Endothelial cell (in vitro differentiated cells): ENCODE measurements around the gene FXYD6. TPM values are rescaled to one million over a fixed set of nuclear protein-coding genes. Genes with fewer than 3 reads are reported as not detected.

Source experiments
- DNase-seq: peaks from one replicate; pipeline ENCODE4 v3.0.0; 2021; ENCODE audit warnings: low spot score
- H3K27ac Mint-ChIP-seq: one replicate; pipeline ENCODE4 v1.8.0; 2021; ENCODE audit warnings: mixed read lengths, inconsistent platforms; ENCODE audit not compliant: unreplicated experiment
- H3K27me3 Mint-ChIP-seq: one replicate; pipeline ENCODE4 v1.8.0; 2021; ENCODE audit warnings: mild to moderate bottlenecking, moderate library complexity, mixed read lengths, inconsistent platforms; ENCODE audit not compliant: unreplicated experiment
- H3K36me3 Mint-ChIP-seq: one replicate; pipeline ENCODE4 v1.8.0; 2021; ENCODE audit warnings: mild to moderate bottlenecking, low read depth, mixed read lengths, inconsistent platforms; ENCODE audit not compliant: unreplicated experiment
- H3K4me1 Mint-ChIP-seq: one replicate; pipeline ENCODE4 v1.8.0; 2021; ENCODE audit warnings: mild to moderate bottlenecking, mixed read lengths, inconsistent platforms; ENCODE audit not compliant: unreplicated experiment
- H3K4me3 Mint-ChIP-seq: one replicate; pipeline ENCODE4 v1.8.0; 2021; ENCODE audit warnings: mild to moderate bottlenecking, mixed read lengths, inconsistent platforms; ENCODE audit not compliant: unreplicated experiment
- H3K9me3 Mint-ChIP-seq: one replicate; pipeline ENCODE4 v1.8.0; 2021; ENCODE audit warnings: mixed read lengths, inconsistent platforms; ENCODE audit not compliant: unreplicated experiment
- CTCF ChIP-seq: fragments of 200-600 bp; sonication (generic); IDR thresholded peaks from one replicate; pipeline ENCODE4 v1.5.0; 2021; ENCODE audit warnings: antibody characterized with exemption; ENCODE audit not compliant: unreplicated experiment
- total RNA-seq: library from RNA; stranded (reverse); fragmentation: NEBNext Ultra II Directional; extraction: Animal tissue kit (Norgen Biotek cat#: 25700); gene quantifications from one replicate; pipeline ENCODE4 v1.2.1, GENCODE V29; 2021; ENCODE audit not compliant: unreplicated experiment

The FXYD6 gene
- total RNA-seq, 1 donor from 2014 or later: 18.1 TPM

GRCh38 chr11:117829369-117829725 is 47.1 kb downstream of the FXYD6 start:
- Mint-ChIP-seq H3K36me3 (no peaks in the 10 kb centered on the region), H3K4me1 (peaks cover 13% of the 10 kb centered on the region), H3K27ac (no peak overlapping the region), H3K27me3 (peaks cover 11% of the 10 kb centered on the region), H3K4me3 (no peak overlapping the region), H3K9me3 (no peaks in the 10 kb centered on the region)
- no peak for TF ChIP-seq CTCF
- no peak for DNase-seq

DNA sequence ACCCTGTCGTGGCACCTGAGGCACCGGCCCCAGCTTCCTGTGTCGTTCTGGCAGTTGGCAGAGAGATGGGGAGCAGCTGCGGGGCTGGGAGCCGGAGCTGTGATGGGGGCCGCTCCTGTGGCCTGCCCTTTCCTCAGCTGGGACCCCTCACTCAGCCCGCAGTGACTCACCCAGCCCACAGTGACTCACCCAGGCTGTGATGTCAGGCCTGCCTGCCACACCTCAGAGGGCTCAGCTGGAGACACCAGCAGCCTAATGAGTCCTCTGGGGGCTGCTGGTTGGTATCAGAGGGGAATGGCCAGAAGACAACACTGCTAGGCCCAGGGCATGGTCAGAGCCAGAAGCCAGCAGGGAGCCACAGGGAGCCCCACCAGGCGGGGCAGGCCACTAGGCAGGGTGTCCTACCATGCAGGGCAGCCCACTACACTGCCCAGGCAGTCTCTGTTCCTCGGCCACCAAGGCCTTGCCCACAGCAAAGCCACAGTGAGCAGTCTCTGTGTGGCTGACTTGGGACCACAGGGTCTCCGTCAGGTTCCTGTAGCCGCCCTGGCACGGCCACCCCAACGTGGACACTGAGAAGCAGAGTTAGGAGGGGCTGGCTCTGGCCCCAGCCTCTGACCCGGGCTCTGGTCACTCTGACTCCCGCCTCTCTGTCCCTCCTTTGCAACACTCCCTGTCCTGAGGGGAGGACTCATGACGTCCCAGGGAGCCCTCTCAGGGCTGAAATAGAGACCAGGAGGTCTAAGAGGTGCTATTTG is 47.7 kb downstream of the FXYD6 start:
- no peak for DNase-seq
- no peaks in the 10 kb centered on the region for H3K36me3 Mint-ChIP-seq
- no peak overlapping the region for H3K4me3 Mint-ChIP-seq
- H3K27ac Mint-ChIP-seq: no peak overlapping the region
- H3K27me3 Mint-ChIP-seq: peaks cover 11% of the 10 kb centered on the region
- H3K9me3 Mint-ChIP-seq: no peaks in the 10 kb centered on the region
- H3K4me1 Mint-ChIP-seq: peaks cover 18% of the 10 kb centered on the region
- TF ChIP-seq CTCF: no peak

DNA sequence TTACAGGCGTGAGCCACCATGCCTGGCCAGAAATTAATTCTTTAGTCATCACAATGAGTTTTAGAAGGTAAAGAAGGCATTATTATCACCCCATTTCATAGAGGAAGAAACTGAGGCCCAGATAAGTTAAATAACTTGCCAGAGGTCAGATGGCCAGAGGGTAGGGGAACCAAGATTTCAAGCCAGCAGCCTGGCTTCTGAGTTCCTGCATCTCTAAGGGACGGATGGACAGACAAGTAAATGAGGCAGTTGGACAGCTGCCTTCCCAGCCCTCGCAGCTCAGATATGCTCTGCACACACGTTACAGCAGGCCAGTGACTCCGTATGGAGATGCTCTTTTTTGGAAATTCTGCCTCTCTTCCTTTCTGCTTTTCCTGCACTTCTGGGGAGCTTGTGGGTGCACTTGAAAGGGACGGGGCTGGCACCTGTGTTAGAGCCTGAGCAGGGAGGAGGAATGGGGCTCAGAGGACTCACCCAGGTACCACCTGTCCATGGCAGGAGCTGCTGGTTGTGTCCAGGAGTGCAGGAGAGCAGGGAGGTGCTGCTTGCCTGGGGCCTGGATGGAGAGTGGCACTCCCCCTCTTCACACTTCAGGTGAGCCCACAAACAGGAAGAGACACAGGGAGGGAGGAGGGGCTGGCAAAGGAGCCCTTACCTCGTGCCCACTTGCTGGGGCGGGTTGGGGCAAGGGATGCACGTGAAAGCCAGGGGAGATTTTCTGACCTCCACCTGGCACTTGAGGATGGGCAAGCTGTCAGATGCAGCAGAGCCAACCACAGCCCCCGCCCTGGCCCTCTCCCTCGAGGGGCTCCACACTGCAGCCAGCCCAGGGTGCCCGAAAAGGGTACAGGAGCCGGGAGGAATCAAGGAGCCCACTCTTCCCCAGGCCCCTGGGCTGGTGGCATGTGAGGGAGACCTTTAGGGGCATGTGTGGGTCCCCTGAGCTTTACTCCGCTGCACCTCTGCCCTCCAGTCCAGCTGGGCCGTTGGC is 48.6 kb downstream of the FXYD6 start:
- H3K36me3 Mint-ChIP-seq: no peaks in the 10 kb centered on the region
- no peak for DNase-seq
- H3K27me3 Mint-ChIP-seq: peaks cover 14% of the 10 kb centered on the region
- peaks cover 23% of the 10 kb centered on the region for H3K4me1 Mint-ChIP-seq
- no peak overlapping the region for H3K4me3 Mint-ChIP-seq
- no peak overlapping the region for H3K27ac Mint-ChIP-seq
- TF ChIP-seq CTCF: no peak
- H3K9me3 Mint-ChIP-seq: no peaks in the 10 kb centered on the region

DNA sequence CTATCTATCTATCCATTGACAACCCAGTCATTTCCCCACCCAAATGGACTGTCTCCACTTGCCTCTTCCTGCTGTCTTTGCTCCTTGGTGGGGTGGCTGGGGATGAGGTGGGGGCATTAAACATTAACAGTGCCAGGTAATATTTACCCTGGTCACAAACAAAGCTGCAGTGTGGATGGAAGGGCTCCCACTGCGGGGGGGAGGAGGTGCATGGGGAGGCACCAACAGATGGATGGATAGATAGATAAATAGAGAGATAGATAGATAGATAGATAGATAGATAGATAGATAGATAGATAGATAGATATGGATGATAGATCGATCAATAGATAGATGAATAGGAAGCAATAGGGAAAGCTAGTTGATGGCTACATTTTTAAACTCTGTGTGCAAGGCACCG is 49.6 kb downstream of the FXYD6 start:
- Mint-ChIP-seq H3K4me3 (no peak overlapping the region), H3K36me3 (no peaks in the 10 kb centered on the region), H3K9me3 (no peaks in the 10 kb centered on the region), H3K27ac (no peak overlapping the region), H3K4me1 (peaks cover 23% of the 10 kb centered on the region), H3K27me3 (peaks cover 14% of the 10 kb centered on the region)
- TF ChIP-seq CTCF: no peak
- DNase-seq: no peak

- Mint-ChIP-seq H3K4me3 (no peak overlapping the region), H3K27me3 (peaks cover 12% of the 10 kb centered on the region), H3K4me1 (peaks cover 20% of the 10 kb centered on the region), H3K27ac (no peak overlapping the region), H3K36me3 (no peaks in the 10 kb centered on the region), H3K9me3 (no peaks in the 10 kb centered on the region)
- no peak for DNase-seq
- no peak for TF ChIP-seq CTCF
Observed at GRCh38 chr11:117826190-117826570, 50.3 kb downstream of the FXYD6 start.
